Stomach (tissue), 9 donors: ENCODE measurements around the gene PDE4D. TPM values are rescaled to one million over a fixed set of nuclear protein-coding genes. Genes with fewer than 3 reads are reported as not detected.

Source experiments
- DNase-seq, 2 donors: peaks; one replicate each; pipeline versions ENCODE4 v3.0.0 to v3.0.0-alpha.2; 2013 to 2019
- H3K27ac ChIP-seq, 5 donors: fragments of 200-600 bp in 4 of 5; sonication (generic) in 4 of 5; one replicate each; pipeline ENCODE4 v1.5.1; 2013 to 2019; ENCODE audit warnings: mild to moderate bottlenecking in 1 of 5, moderate library complexity in 1 of 5
- H3K27me3 ChIP-seq, 3 donors: fragments of 200-600 bp; sonication (generic); one replicate each; pipeline ENCODE4 v1.5.1; 2017 to 2019; ENCODE audit warnings: mixed run types in 1 of 3
- H3K36me3 ChIP-seq, 4 donors: fragments of 200-600 bp; sonication (generic); 1 replicate in 3 of 4; 2 replicates in 1 of 4; pipeline ENCODE4 v1.5.1; 2016 to 2019
- H3K4me1 ChIP-seq, 4 donors: fragments of 200-600 bp; sonication (generic); one replicate each; pipeline ENCODE4 v1.5.1; 2016 to 2019
- H3K4me3 ChIP-seq, 4 donors: fragments of 200-600 bp; sonication (generic) in 3 of 4; one replicate each; pipeline ENCODE4 v1.5.1; 2016 to 2019; ENCODE audit warnings: mild to moderate bottlenecking in 1 of 4
- H3K9me3 ChIP-seq, 4 donors: fragments of 200-600 bp; sonication (generic); one replicate each; pipeline ENCODE4 v1.5.1; 2016 to 2019
- EP300 ChIP-seq: sonication (generic); formaldehyde crosslinking; IDR thresholded peaks from one replicate; pipeline ENCODE4 v1.6.1; 2017; ENCODE audit warnings: antibody characterized with exemption
- POLR2A ChIP-seq, 4 donors: fragments of 450-650 bp; IDR thresholded peaks; one replicate each; pipeline ENCODE4 v1.6.1; 2016; ENCODE audit warnings: antibody characterized with exemption in 4 of 4, control low read depth in 2 of 4, mild to moderate bottlenecking in 1 of 4, moderate library complexity in 1 of 4
- POLR2AphosphoS5 ChIP-seq, 3 donors: sonication (generic); formaldehyde crosslinking; IDR thresholded peaks; one replicate each; pipeline ENCODE4 v1.6.1; 2016; ENCODE audit warnings: antibody characterized with exemption in 3 of 3
- WGBS, 5 donors: extraction: QIAGEN DNeasy Blood & Tissue Kit in 3 of 5; methylation state at CpG; one replicate each; pipeline versions ENCODE4 v1.1.5 to v1.1.7; 2013 to 2018; 5-methylcytosine and 5-hydroxymethylcytosine counted together
- intact Hi-C: fragments of 100-400 bp; cut with DNase I; formaldehyde crosslinking; loops from one replicate; pipeline ENCODE4 v1.15.1; 2023; ENCODE audit warnings: low total_unique reads
- polyA plus RNA-seq, 3 donors: library from polyadenylated mRNA; stranded (reverse); fragments of 200-250 nt; gene quantifications; one replicate each; pipeline ENCODE4 v1.2.3, GENCODE V29; 2013
- total RNA-seq, 5 donors: library from RNA; depleted of rRNA; stranded (reverse); fragments of >200 nt; gene quantifications; one replicate each; pipeline versions ENCODE4 v1.1.0 to v1.2.3, GENCODE V29; 2014 to 2016
- TF ChIP-seq, protein P1 (sequence below), 7 experiments: fragments of 450-650 bp in 4 of 7; fragments of 200-600 bp in 3 of 7; sonication (generic) in 3 of 7; IDR thresholded peaks; one replicate each; pipeline ENCODE4 v1.5.1; 2016 to 2019; ENCODE audit warnings: antibody characterized with exemption in 7 of 7, control low read depth in 2 of 7, mild to moderate bottlenecking in 1 of 7
- donor health status: healthy with polysubstance abuse.
- donor health status: Bipolar disorder and iron deficiency.
- donor health status: healthy.

PDE4D gene
- total and polyA plus RNA-seq, 8 donors = 3.1 to 147 (median 97.3) TPM

DNA sequence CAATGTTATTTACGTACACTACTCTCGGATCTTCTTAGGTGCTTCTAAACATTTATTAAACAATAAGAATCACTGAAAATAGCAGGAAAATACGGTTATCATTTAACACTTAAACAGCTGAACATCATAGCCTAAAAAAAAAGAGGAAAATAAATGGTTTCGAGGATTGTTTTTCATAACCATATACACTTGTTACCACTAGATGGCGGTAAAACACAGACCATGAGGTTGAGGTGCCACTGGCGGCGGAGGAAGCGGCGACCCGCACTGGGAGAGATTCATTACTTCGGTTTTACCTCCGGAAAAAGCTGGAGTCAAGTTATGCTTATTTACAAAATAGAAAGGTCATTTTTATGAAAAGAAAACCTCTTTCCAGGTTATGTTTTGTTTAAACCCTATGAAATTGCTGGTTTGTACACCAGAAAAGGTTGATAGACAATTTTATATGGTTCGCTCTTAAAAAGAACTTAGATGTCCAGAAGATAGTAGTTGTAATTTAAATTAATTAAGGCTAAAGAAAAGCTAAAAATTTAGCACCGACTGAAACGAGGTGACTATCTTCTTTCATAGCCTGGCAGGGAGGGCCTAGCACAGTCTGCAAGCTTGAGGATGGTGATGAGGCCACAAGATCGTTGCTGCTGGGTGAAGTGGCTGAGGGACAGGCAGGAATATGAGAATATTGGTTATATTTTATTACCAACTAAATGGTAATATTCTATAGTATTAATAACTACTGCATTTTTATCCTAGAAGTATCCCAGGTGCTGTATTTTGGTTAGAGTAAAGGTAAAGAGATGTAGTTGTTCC lies 704.9 kb downstream of the PDE4D start:
- DNase-seq = peak; percentile 77 to 90
- intact Hi-C loops = loop anchor here (10.0 kb wide), 1 partner anchor 186 kb away; no protein-coding TSS in a partner anchor
- H3K36me3 ChIP-seq = peaks cover 0 to 4% (median 0%) of the 10 kb centered on the region in 4 donors
- H3K27me3 ChIP-seq = no peaks in the 10 kb centered on the region
- H3K4me3 ChIP-seq = peak overlapping the region; percentile 15 to 35 (median 28)
- H3K4me1 ChIP-seq = peaks cover 0 to 38% (median 17%) of the 10 kb centered on the region in 4 donors
- H3K27ac ChIP-seq = peak overlapping the region in 4 of 5 donors; percentile 30 to 61 (median 50)
- TF ChIP-seq POLR2A (IDR thresholded peaks at IDR 0.05) = no peak
- TF ChIP-seq, protein P1, sequence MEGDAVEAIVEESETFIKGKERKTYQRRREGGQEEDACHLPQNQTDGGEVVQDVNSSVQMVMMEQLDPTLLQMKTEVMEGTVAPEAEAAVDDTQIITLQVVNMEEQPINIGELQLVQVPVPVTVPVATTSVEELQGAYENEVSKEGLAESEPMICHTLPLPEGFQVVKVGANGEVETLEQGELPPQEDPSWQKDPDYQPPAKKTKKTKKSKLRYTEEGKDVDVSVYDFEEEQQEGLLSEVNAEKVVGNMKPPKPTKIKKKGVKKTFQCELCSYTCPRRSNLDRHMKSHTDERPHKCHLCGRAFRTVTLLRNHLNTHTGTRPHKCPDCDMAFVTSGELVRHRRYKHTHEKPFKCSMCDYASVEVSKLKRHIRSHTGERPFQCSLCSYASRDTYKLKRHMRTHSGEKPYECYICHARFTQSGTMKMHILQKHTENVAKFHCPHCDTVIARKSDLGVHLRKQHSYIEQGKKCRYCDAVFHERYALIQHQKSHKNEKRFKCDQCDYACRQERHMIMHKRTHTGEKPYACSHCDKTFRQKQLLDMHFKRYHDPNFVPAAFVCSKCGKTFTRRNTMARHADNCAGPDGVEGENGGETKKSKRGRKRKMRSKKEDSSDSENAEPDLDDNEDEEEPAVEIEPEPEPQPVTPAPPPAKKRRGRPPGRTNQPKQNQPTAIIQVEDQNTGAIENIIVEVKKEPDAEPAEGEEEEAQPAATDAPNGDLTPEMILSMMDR (IDR thresholded peaks at IDR 0.05) = peak in 5 of 7 experiments; percentile 50 to 89 (median 83)
- TF ChIP-seq POLR2AphosphoS5 (IDR thresholded peaks at IDR 0.05) = peak in 1 of 3 donors; percentile 45
- WGBS, 5 donors = 14 to 17% (median 16%) methylated on average over 16 of the region's 16 CpGs
- H3K9me3 ChIP-seq = no peaks in the 10 kb centered on the region

DNA sequence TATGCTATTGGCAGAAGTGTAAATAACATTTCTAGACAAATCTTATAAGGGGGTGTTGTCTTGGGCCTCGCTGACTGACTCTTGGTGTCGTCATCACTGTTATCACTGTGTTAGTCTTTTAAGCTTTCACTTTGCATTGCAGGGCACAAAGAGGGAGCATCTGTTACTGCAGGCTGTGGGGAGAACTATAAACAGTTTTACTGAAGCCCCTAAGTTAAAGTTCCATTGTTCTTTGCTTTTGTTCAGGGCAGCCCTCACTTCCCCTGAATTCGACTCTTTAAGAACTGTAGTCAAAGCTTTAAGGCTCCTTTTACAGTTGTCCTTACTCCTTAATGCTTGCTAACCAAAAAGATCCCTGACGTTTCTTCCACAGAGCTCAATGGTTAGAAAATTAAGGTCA lies 705.7 kb downstream of the PDE4D start:
- TF ChIP-seq POLR2AphosphoS5 (IDR thresholded peaks at IDR 0.05) = peak in 1 of 3 donors; percentile 14
- TF ChIP-seq, protein P1 (IDR thresholded peaks at IDR 0.05) = no peak
- peak in 1 of 2 donors; percentile 27 for DNase-seq
- peak overlapping the region in 3 of 5 donors; percentile 26 to 61 (median 59) for H3K27ac ChIP-seq
- no peaks in the 10 kb centered on the region for H3K9me3 ChIP-seq
- H3K27me3 ChIP-seq = no peaks in the 10 kb centered on the region
- H3K4me3 ChIP-seq = peak overlapping the region in 2 of 4 donors; percentile 17 to 35
- H3K36me3 ChIP-seq = peaks cover 0 to 4% (median 0%) of the 10 kb centered on the region in 4 donors
- intact Hi-C loops = loop anchor here (10.0 kb wide), 1 partner anchor 187 kb away; no protein-coding TSS in a partner anchor
- peaks cover 0 to 38% (median 17%) of the 10 kb centered on the region in 4 donors for H3K4me1 ChIP-seq
- WGBS, 5 donors = 34 to 48% (median 46%) methylated on average over 4 of the region's 4 CpGs

GRCh38 chr5:59186623-59187022 lies 706.9 kb downstream of the PDE4D start:
- H3K27me3 ChIP-seq = no peaks in the 10 kb centered on the region
- no peaks in the 10 kb centered on the region for H3K9me3 ChIP-seq
- intact Hi-C loops = loop anchor here (10.0 kb wide), 1 partner anchor 188 kb away; no protein-coding TSS in a partner anchor
- no peak overlapping the region for H3K4me3 ChIP-seq
- WGBS, 5 donors = 27 to 54% (median 32%) methylated on average over 8 of the region's 8 CpGs
- H3K4me1 ChIP-seq = peaks cover 0 to 38% (median 17%) of the 10 kb centered on the region in 4 donors
- TF ChIP-seq, protein P1 (IDR thresholded peaks at IDR 0.05) = no peak
- TF ChIP-seq POLR2A (IDR thresholded peaks at IDR 0.05) (no peak), EP300 (no peak), POLR2AphosphoS5 (IDR thresholded peaks at IDR 0.05) (peak in 2 of 3 donors; percentile 42 to 46)
- peaks cover 0 to 4% (median 0%) of the 10 kb centered on the region in 4 donors for H3K36me3 ChIP-seq
- peak overlapping the region in 2 of 5 donors; percentile 10 to 34 for H3K27ac ChIP-seq
- peak in 1 of 2 donors; percentile 50 for DNase-seq

GRCh38 chr5:59185757-59186385 lies 707.7 kb downstream of the PDE4D start:
- no peak overlapping the region for H3K4me3 ChIP-seq
- intact Hi-C loops = loop anchor here (10.0 kb wide), 1 partner anchor 189 kb away; no protein-coding TSS in a partner anchor
- no peaks in the 10 kb centered on the region for H3K27me3 ChIP-seq
- 66 to 76% (median 71%) methylated on average over 5 of the region's 5 CpGs for WGBS, 5 donors
- H3K27ac ChIP-seq = peak overlapping the region in 2 of 5 donors; percentile 10 to 34
- TF ChIP-seq POLR2A (IDR thresholded peaks at IDR 0.05) (no peak), EP300 (no peak), POLR2AphosphoS5 (IDR thresholded peaks at IDR 0.05) (no peak)
- TF ChIP-seq, protein P1 (IDR thresholded peaks at IDR 0.05) = no peak
- peaks cover 0 to 4% (median 0%) of the 10 kb centered on the region in 4 donors for H3K36me3 ChIP-seq
- no peak for DNase-seq
- H3K4me1 ChIP-seq = peaks cover 0 to 38% (median 17%) of the 10 kb centered on the region in 4 donors
- no peaks in the 10 kb centered on the region for H3K9me3 ChIP-seq
